ENCODE results near the gene SLC6A1. TPM values are rescaled to one million over a fixed set of nuclear protein-coding genes. Genes with fewer than 3 reads are reported as not detected.

Gene SLC6A1
- total and polyA plus RNA-seq, 7 donors = 0.27 to 1.9 (median 0.36) TPM

DNA sequence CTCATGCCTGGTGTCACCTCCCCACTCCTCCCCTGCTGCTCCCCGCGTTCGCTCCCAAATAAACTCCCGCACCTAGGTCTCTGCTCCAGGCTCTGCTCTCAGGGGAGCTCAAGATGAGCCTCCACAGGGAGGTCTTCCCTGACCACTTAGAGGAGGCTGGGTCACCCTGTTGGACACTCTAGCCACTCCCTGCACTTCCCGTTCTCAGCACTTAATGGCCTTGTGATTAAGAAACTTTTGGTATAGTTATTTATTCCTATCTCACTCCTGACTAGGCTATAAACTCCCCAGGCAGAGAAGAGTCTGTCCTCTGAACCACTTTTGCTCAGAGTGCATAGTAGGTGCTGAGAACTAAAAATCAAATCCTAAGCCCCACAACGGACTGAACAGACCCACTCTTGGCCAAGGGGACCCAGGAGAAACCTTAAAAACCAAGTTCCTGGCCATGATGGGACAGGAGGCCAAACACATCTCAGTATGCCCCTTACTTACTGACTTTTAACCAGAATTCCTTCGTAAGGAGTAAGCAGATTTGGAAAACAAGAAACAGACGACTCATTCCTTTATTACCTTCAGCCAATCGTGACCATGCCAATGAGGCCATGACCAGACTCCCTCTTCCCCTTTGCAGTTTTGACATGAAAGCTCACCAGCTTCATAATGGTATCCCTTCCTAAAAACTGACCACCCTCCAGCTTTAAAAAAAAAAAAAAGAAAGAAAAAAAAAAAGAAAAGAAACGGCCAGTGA lies 92.7 kb downstream of the SLC6A1 start:
- TF ChIP-seq CTCF (IDR thresholded peaks at IDR 0.05) = no peak
- Histone ChIP-seq H3K36me3 (ENCODE audit: insufficient read depth in 1 of 2, low read depth in 1 of 2) (no peaks in the 10 kb centered on the region), H3K27me3 (ENCODE audit: insufficient read depth in 3 of 3, low read length in 2 of 3) (no peaks in the 10 kb centered on the region), H3K4me1 (no peaks in the 10 kb centered on the region), H3K9me3 (no peaks in the 10 kb centered on the region), H3K27ac (no peak overlapping the region), H3K4me3 (no peak overlapping the region)
- WGBS, 3 donors = 67 to 79% (median 78%) methylated on average over 9 to 10 of the region's 10 CpGs
- intact Hi-C loops (cut with DNase I) = no loop called here
- DNase-seq (no peak), ATAC-seq (no peak)

DNA sequence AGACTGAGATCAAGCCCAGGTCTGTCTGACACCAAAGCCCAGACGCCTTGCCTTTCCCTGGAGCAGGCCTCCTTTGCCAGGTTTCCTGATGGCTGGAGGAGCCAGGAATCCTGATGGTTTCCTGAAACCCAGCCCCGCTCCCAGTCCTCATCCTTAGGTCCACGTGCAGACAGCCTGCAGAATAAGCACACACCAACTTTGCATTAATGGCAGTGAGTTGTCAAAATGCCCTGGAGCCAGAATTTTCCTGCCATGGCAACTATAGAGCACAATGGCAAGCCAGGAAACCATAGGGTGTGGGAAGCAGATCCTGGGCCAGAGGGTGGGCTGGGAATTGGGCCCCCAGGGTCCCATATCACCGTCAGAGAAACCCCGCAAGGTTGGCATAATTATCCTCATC lies 94.3 kb downstream of the SLC6A1 start:
- Histone ChIP-seq H3K36me3 (ENCODE audit: insufficient read depth in 1 of 2, low read depth in 1 of 2) (no peaks in the 10 kb centered on the region), H3K4me1 (no peaks in the 10 kb centered on the region), H3K27me3 (ENCODE audit: insufficient read depth in 3 of 3, low read length in 2 of 3) (no peaks in the 10 kb centered on the region), H3K27ac (no peak overlapping the region), H3K9me3 (no peaks in the 10 kb centered on the region), H3K4me3 (no peak overlapping the region)
- no peak for ATAC-seq
- no peak for TF ChIP-seq CTCF (IDR thresholded peaks at IDR 0.05)
- WGBS, 3 donors = 71 to 75% (median 73%) methylated on average over 5 of the region's 5 CpGs
- intact Hi-C loops (cut with DNase I) = no loop called here
- no peak for DNase-seq

DNA sequence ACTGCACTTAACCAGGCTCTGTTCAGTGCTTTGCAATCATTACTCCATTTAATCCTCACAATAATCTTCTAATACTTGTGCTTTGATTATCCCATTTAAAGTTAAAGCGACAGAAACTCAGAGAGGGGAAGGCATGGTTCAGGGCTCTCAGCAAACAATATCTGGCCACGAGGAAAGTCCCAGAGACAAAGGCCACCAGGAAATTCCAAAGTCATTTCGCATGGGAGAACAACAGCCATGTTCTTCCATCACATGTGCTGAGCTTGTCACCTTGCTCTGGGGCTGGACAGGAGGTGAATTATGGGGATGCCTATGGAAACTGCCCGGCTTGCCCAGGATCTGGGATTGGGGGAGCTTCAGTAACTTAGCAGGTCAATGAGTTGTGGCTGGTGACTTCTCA lies 95.5 kb downstream of the SLC6A1 start:
- intact Hi-C loops (cut with DNase I) = no loop called here
- TF ChIP-seq CTCF (IDR thresholded peaks at IDR 0.05) = no peak
- Histone ChIP-seq H3K27ac (no peak overlapping the region), H3K36me3 (ENCODE audit: insufficient read depth in 1 of 2, low read depth in 1 of 2) (no peaks in the 10 kb centered on the region), H3K4me1 (no peaks in the 10 kb centered on the region), H3K9me3 (no peaks in the 10 kb centered on the region), H3K4me3 (no peak overlapping the region), H3K27me3 (ENCODE audit: insufficient read depth in 3 of 3, low read length in 2 of 3) (peaks cover 0 to 3% (median 0%) of the 10 kb centered on the region in 3 donors)
- ATAC-seq (no peak), DNase-seq (no peak)
- WGBS, 3 donors = 73 to 81% (median 79%) methylated on average over 4 of the region's 4 CpGs

DNA sequence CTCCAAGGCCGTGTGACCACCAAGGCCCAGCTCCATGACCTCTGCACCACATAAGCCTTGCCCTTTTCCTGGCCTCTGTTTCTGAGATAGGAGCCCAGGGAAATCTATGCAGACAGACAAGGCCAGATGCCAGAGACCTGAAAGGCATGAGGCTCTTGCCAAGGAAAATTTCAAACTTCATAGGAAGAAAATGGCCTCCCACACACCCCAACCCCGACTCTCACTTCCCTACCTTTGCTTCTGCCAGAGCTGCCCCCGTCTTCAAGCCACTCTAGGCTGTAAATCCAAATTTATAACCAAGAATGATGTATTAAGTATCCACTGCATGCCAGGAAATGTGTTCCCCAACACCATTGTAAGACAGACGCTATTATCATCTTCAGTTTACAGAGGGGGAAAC lies 96.3 kb downstream of the SLC6A1 start:
- DNase-seq (no peak), ATAC-seq (no peak)
- Histone ChIP-seq H3K4me1 (no peaks in the 10 kb centered on the region), H3K9me3 (no peaks in the 10 kb centered on the region), H3K27me3 (ENCODE audit: insufficient read depth in 3 of 3, low read length in 2 of 3) (peaks cover 0 to 3% (median 0%) of the 10 kb centered on the region in 3 donors), H3K27ac (no peak overlapping the region), H3K36me3 (ENCODE audit: insufficient read depth in 1 of 2, low read depth in 1 of 2) (no peaks in the 10 kb centered on the region), H3K4me3 (no peak overlapping the region)
- 67 to 70% (median 68%) methylated on average over 4 of the region's 4 CpGs for WGBS, 3 donors
- no peak for TF ChIP-seq CTCF (IDR thresholded peaks at IDR 0.05)
- intact Hi-C loops (cut with DNase I) = no loop called here

Other genes starting within 250 kb of the SLC6A1 start
- not detected for gene SLC6A11, start 176.5 kb upstream of the SLC6A1 start, total RNA-seq
- gene SLC6A11, start 176.5 kb upstream of the SLC6A1 start, polyA plus RNA-seq = under 1 TPM in 1 of 3 donors, not detected in 2; 0.06 TPM
- 1 to 10 TPM in 3 of 4 donors, under 1 TPM in 1; 0.53 to 1.5 (median 1.3) TPM for gene HRH1, start 161.7 kb downstream of the SLC6A1 start, total RNA-seq
- 1 to 10 TPM in 1 of 3 donors, under 1 TPM in 2; 0.29 to 1.2 (median 0.42) TPM for gene HRH1, start 161.7 kb downstream of the SLC6A1 start, polyA plus RNA-seq

Measured in psoas muscle (tissue), 8 donors.